PC-9 (cell line): ENCODE data around the gene NXNL2. TPM values are rescaled to one million over a fixed set of nuclear protein-coding genes. Genes with fewer than 3 reads are reported as not detected.
A peak's percentile ranks its signal among the peaks of the same experiment; 100 is the strongest.

Source experiments
- BruUV-seq: library from RNA; stranded (reverse); fragments of 400-500 nt; replicated peaks from 2 replicates; lab custom pipeline; 2021; lab: Mats Ljungman, UMichigan
- CTCF ChIA-PET: fragments of 300-600 bp; sonication (Branson Sonifier 250); formaldehyde crosslinking; loops from one replicate; lab custom pipeline; 2022; ENCODE audit warnings: antibody characterized with exemption; lab: Charles Lee
- POLR2A ChIA-PET: fragments of 300-600 bp; sonication (Branson Sonifier 250); formaldehyde crosslinking; loops from one replicate; lab custom pipeline; 2022; ENCODE audit warnings: antibody characterized with exemption; ENCODE audit not compliant: unreplicated experiment; lab: Charles Lee
- DNase-seq, 2 experiments: peaks; one replicate each; pipeline versions ENCODE4 v3.0.0 to v3.0.0-alpha.2; 2015 to 2022; ENCODE audit warnings: mixed read lengths in 1 of 2
- H2AFZ ChIP-seq: fragments of 200-600 bp; sonication (generic); 2 replicates; pipeline ENCODE4 v1.8.1; 2017; ENCODE audit warnings: antibody characterized with exemption
- H3F3A ChIP-seq: fragments of 200-600 bp; sonication (generic); 2 replicates; pipeline ENCODE4 v1.8.1; 2017; ENCODE audit warnings: antibody characterized with exemption, mild to moderate bottlenecking, low read depth; ENCODE audit not compliant: insufficient read depth
- H3K27ac ChIP-seq: fragments of 200-600 bp; sonication (generic); 2 replicates; pipeline ENCODE4 v1.6.1; 2016; ENCODE audit warnings: mixed run types
- H3K27me3 ChIP-seq: fragments of 200-600 bp; sonication (generic); 2 replicates; pipeline ENCODE4 v1.6.1; 2016; ENCODE audit warnings: low read depth, mixed run types; ENCODE audit not compliant: insufficient read depth
- H3K36me3 ChIP-seq: fragments of 200-600 bp; sonication (generic); 2 replicates; pipeline ENCODE4 v1.6.1; 2016; ENCODE audit warnings: low read depth, mixed run types
- H3K4me1 ChIP-seq: fragments of 200-600 bp; sonication (generic); replicated peaks from 2 replicates; pipeline ENCODE4 v1.6.1; 2016; ENCODE audit warnings: mixed run types; ENCODE audit not compliant: insufficient read depth
- H3K4me2 ChIP-seq: fragments of 200-600 bp; sonication (generic); 2 replicates; pipeline ENCODE4 v1.6.1; 2017; ENCODE audit warnings: mixed run types
- H3K4me3 ChIP-seq: fragments of 200-600 bp; sonication (generic); 2 replicates; pipeline ENCODE4 v1.6.1; 2016; ENCODE audit warnings: mixed run types
- H3K79me2 ChIP-seq: fragments of 200-600 bp; sonication (generic); 2 replicates; pipeline ENCODE4 v1.6.1; 2017; ENCODE audit warnings: low read depth, mixed run types
- H3K9me2 ChIP-seq: fragments of 200-600 bp; sonication (generic); 2 replicates; pipeline ENCODE4 v1.8.1; 2017; ENCODE audit warnings: mild to moderate bottlenecking; ENCODE audit not compliant: insufficient read depth
- H3K9me3 ChIP-seq: fragments of 200-600 bp; sonication (generic); 2 replicates; pipeline ENCODE4 v1.8.1; 2016; ENCODE audit warnings: low read depth; ENCODE audit not compliant: insufficient read depth
- H4K20me1 ChIP-seq: fragments of 200-600 bp; sonication (generic); 2 replicates; pipeline ENCODE4 v1.8.1; 2017; ENCODE audit not compliant: insufficient read depth
- EZH2 ChIP-seq: fragments of 200-600 bp; sonication (generic); IDR thresholded peaks from 2 replicates; pipeline ENCODE4 v1.8.0; 2017; ENCODE audit warnings: antibody characterized with exemption, low read depth
- intact Hi-C: fragments of 100-400 bp; cut with micrococcal nuclease; formaldehyde crosslinking; loops from one replicate; pipeline ENCODE4 v1.10.0; 2022; ENCODE audit not compliant: unreplicated experiment
- total RNA-seq: library from RNA; stranded (reverse); gene quantifications from 2 replicates; pipeline ENCODE4 v1.2.3, GENCODE V29; 2021
- TF ChIP-seq, protein P1 (sequence below): fragments of 200-600 bp; sonication (generic); conservative IDR thresholded peaks from 2 replicates; pipeline ENCODE4 v1.6.1; 2017; ENCODE audit warnings: mixed run types, antibody characterized with exemption, mild to moderate bottlenecking, moderate library complexity

Gene NXNL2
- total RNA-seq, 1 experiment from 2014 or later, result 5.5 TPM

DNA sequence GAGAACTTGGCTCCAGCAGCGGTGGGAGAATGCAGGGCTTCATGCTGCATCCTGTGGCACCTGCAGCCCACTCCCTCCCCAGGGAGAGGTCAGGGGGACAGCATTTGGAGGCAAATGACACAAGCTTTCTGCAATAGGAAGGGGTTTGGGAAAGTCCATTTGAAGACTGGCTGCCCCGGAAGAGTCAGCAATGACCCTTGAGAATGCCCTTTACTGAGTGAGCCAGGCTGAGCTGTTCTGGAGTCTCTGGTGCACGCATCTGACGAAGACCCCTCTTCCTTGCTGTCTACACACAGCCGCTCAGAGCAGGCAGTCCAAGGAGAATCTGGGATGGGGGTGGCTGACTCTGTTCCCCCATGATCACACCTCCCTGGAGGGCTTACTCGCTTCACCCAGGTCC, 5.5 kb upstream of the NXNL2 start:
- H3K9me3 ChIP-seq, result no peaks in the 10 kb centered on the region
- no peaks in the 10 kb centered on the region for H3K9me2 ChIP-seq
- TF ChIP-seq, protein P1, sequence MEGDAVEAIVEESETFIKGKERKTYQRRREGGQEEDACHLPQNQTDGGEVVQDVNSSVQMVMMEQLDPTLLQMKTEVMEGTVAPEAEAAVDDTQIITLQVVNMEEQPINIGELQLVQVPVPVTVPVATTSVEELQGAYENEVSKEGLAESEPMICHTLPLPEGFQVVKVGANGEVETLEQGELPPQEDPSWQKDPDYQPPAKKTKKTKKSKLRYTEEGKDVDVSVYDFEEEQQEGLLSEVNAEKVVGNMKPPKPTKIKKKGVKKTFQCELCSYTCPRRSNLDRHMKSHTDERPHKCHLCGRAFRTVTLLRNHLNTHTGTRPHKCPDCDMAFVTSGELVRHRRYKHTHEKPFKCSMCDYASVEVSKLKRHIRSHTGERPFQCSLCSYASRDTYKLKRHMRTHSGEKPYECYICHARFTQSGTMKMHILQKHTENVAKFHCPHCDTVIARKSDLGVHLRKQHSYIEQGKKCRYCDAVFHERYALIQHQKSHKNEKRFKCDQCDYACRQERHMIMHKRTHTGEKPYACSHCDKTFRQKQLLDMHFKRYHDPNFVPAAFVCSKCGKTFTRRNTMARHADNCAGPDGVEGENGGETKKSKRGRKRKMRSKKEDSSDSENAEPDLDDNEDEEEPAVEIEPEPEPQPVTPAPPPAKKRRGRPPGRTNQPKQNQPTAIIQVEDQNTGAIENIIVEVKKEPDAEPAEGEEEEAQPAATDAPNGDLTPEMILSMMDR, result no peak
- TF ChIP-seq EZH2, result no peak
- peaks cover 30% of the 10 kb centered on the region for H3K4me1 ChIP-seq
- POLR2A ChIA-PET, result no interaction called here
- H3K79me2 ChIP-seq, result no peaks in the 10 kb centered on the region
- CTCF ChIA-PET, result no interaction called here
- no TSS peak for BruUV-seq
- H3K27ac ChIP-seq, result peak overlapping the region; percentile 38; the same call in 1 of the 2 replicates
- H3K27me3 ChIP-seq, result no peaks in the 10 kb centered on the region
- H3F3A ChIP-seq, result peaks cover 18% of the 10 kb centered on the region
- intact Hi-C loops, result no loop called here
- no peak overlapping the region for H3K4me3 ChIP-seq
- H3K36me3 ChIP-seq, result no peaks in the 10 kb centered on the region
- no peaks in the 10 kb centered on the region for H4K20me1 ChIP-seq
- no peak for DNase-seq
- H2AFZ ChIP-seq, result no peak overlapping the region
- peak overlapping the region; percentile 64 for H3K4me2 ChIP-seq

DNA sequence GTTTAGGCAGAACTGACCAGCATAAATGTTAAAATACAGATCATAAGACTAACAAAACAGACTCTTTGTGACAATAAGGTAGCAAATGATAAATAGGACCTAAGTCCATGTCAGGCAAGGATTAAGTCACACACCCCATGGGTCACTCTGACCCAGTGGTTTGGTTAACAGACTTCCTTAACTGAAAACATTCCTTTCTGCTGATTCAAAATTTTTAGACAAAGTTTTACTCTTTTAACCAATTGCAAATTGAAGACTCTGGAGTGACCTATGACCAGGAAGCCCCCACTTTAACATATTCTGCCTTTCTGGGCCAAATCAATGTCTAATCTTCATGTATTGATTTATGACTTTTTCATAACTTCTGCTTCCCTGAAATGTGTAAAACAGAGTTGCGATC, 4.9 kb upstream of the NXNL2 start:
- no peaks in the 10 kb centered on the region for H3K79me2 ChIP-seq
- H2AFZ ChIP-seq, result no peak overlapping the region
- H3K4me2 ChIP-seq, result peak overlapping the region; percentile 64
- TF ChIP-seq, protein P1, result no peak
- TF ChIP-seq EZH2, result no peak
- no peaks in the 10 kb centered on the region for H3K27me3 ChIP-seq
- ChIA-PET CTCF (no interaction called here), POLR2A (no interaction called here)
- DNase-seq, result peak; percentile 19 to 76
- peaks cover 18% of the 10 kb centered on the region for H3F3A ChIP-seq
- intact Hi-C loops, result loop anchor here (5.0 kb wide), 1 partner anchor 358 kb away; no protein-coding TSS in a partner anchor
- no peaks in the 10 kb centered on the region for H3K36me3 ChIP-seq
- H3K27ac ChIP-seq, result peak overlapping the region; percentile 38
- no TSS peak for BruUV-seq
- peaks cover 30% of the 10 kb centered on the region for H3K4me1 ChIP-seq
- no peaks in the 10 kb centered on the region for H3K9me2 ChIP-seq
- no peak overlapping the region for H3K4me3 ChIP-seq
- H4K20me1 ChIP-seq, result no peaks in the 10 kb centered on the region
- no peaks in the 10 kb centered on the region for H3K9me3 ChIP-seq

DNA sequence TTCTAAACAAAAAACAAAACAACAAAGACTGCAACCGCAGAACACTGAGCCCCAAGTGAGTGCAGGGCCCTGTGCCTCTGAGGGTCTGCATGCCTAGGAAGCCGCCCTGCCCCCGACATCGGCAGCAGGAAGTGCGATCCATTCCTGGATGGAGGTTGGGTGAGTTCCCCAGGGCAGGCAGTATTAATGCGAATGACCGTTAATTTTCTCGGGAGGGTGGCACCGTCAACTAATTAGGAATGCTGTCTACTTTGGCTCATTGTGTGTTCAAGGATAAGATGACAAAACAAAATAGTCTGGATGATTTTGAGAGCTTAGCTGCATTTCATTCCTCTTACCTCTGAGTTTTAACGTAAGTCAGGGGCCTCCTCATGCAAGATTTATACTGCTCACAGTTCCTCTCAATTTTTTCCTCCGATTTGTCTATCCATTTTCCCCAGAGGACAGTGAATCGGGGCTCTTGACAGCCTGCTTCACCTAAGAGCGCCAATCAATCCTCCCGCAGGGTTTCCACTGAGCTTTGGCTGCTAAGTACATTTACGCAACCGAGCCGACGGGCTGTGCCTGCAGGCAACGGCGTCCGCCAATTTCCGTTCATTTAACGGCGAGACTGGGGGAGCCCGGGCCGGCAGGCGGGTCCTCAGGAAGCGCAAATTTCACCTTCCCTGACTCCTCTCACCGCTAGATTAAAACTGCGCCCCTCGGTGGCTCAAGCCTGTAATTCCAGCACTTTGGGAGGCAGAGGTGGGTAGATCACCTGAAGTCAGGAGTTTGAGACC, 2.9 kb upstream of the NXNL2 start:
- Histone ChIP-seq H3K36me3 (no peaks in the 10 kb centered on the region), H3K4me3 (no peak overlapping the region), H3K9me2 (no peaks in the 10 kb centered on the region), H3K27me3 (no peaks in the 10 kb centered on the region), H3K27ac (no peak overlapping the region), H2AFZ (no peak overlapping the region), H3K79me2 (no peaks in the 10 kb centered on the region), H4K20me1 (no peaks in the 10 kb centered on the region), H3K9me3 (no peaks in the 10 kb centered on the region), H3K4me1 (peaks cover 37% of the 10 kb centered on the region), H3K4me2 (no peak overlapping the region), H3F3A (peaks cover 18% of the 10 kb centered on the region)
- intact Hi-C loops, result loop anchor here (5.0 kb wide), 1 partner anchor 360 kb away; no protein-coding TSS in a partner anchor
- DNase-seq, result peak in 1 of 2 experiments; percentile 50
- no TSS peak for BruUV-seq
- TF ChIP-seq, protein P1, result no peak
- TF ChIP-seq EZH2, result no peak
- POLR2A ChIA-PET, result no interaction called here
- CTCF ChIA-PET, result interaction anchor here (0.6 kb wide), 1 partner anchor 130 kb away, joined by 6 read pairs; no protein-coding TSS in a partner anchor
